H9 (cell line): ENCODE measurements around the gene KIF26B. TPM values are rescaled to one million over a fixed set of nuclear protein-coding genes. Genes with fewer than 3 reads are reported as not detected.

Experiments used
- DNase-seq: peaks from one replicate; pipeline ENCODE4 v3.0.0-alpha.2; 2017
- H2AFZ ChIP-seq: one replicate; pipeline ENCODE4 v1.6.1; 2013; ENCODE audit warnings: mild to moderate bottlenecking, low read length, control low read depth, moderate library complexity
- H2AK5ac ChIP-seq: 2 replicates; pipeline ENCODE4 v1.6.1; 2013; ENCODE audit warnings: low read length, control low read depth, mixed read lengths; ENCODE audit not compliant: insufficient read length
- H2BK120ac ChIP-seq: one replicate; pipeline ENCODE4 v1.6.1; 2013; ENCODE audit warnings: low read depth, mild to moderate bottlenecking, low read length, control low read depth, inconsistent platforms; ENCODE audit not compliant: poor library complexity, severe bottlenecking
- H2BK12ac ChIP-seq: 2 replicates; pipeline ENCODE4 v1.6.1; 2013; ENCODE audit warnings: low read length, control low read depth, mixed read lengths, low read depth; ENCODE audit not compliant: insufficient read length
- H2BK15ac ChIP-seq: 2 replicates; pipeline ENCODE4 v1.6.1; 2013; ENCODE audit warnings: low read depth, low read length, control low read depth
- H2BK20ac ChIP-seq: one replicate; pipeline ENCODE4 v1.6.1; 2013; ENCODE audit warnings: low read depth, mild to moderate bottlenecking, low read length, control low read depth, inconsistent platforms; ENCODE audit not compliant: poor library complexity, severe bottlenecking
- H2BK5ac ChIP-seq: 2 replicates; pipeline ENCODE4 v1.6.1; 2013; ENCODE audit warnings: low read length, control low read depth, mixed read lengths; ENCODE audit not compliant: insufficient read length
- H3K14ac ChIP-seq: 2 replicates; pipeline ENCODE4 v1.6.1; 2013; ENCODE audit warnings: low read length, control low read depth; ENCODE audit not compliant: insufficient read depth
- H3K18ac ChIP-seq: 2 replicates; pipeline ENCODE4 v1.6.1; 2013; ENCODE audit warnings: low read depth, mild to moderate bottlenecking, mixed read lengths, low read length, control low read depth; ENCODE audit not compliant: insufficient read length
- H3K23ac ChIP-seq: 2 replicates; pipeline ENCODE4 v1.6.1; 2013; ENCODE audit warnings: low read length, control low read depth, mixed read lengths, low read depth; ENCODE audit not compliant: insufficient read length
- H3K23me2 ChIP-seq: 2 replicates; pipeline ENCODE4 v1.6.1; 2013; ENCODE audit warnings: low read depth, mild to moderate bottlenecking, mixed read lengths, low read length, control low read depth; ENCODE audit not compliant: insufficient read length, poor library complexity, severe bottlenecking
- H3K27ac ChIP-seq: 2 replicates; pipeline ENCODE4 v1.5.1; 2013; ENCODE audit warnings: low read length, control low read depth, mixed read lengths, low read depth; ENCODE audit not compliant: insufficient read length
- H3K27me3 ChIP-seq: 2 replicates; pipeline ENCODE4 v1.6.1; 2013; ENCODE audit warnings: low read length, control low read depth, inconsistent platforms; ENCODE audit not compliant: insufficient read depth
- H3K4ac ChIP-seq: 2 replicates; pipeline ENCODE4 v1.6.1; 2013; ENCODE audit warnings: low read depth, mild to moderate bottlenecking, control low read depth, inconsistent platforms, low read length, moderate library complexity
- H3K4me1 ChIP-seq: 2 replicates; pipeline ENCODE4 v1.6.1; 2013; ENCODE audit warnings: low read length, control low read depth, inconsistent platforms; ENCODE audit not compliant: insufficient read depth
- H3K4me2 ChIP-seq: 2 replicates; pipeline ENCODE4 v1.6.1; 2013; ENCODE audit warnings: low read length, control low read depth, mixed read lengths; ENCODE audit not compliant: insufficient read length, insufficient read depth
- H3K56ac ChIP-seq: 2 replicates; pipeline ENCODE4 v1.6.1; 2013; ENCODE audit warnings: low read depth, mild to moderate bottlenecking, mixed read lengths, low read length, control low read depth; ENCODE audit not compliant: insufficient read length
- H3K79me1 ChIP-seq: 2 replicates; pipeline ENCODE4 v1.6.1; 2013; ENCODE audit warnings: low read depth, mild to moderate bottlenecking, moderate library complexity, low read length, control low read depth, inconsistent platforms; ENCODE audit not compliant: insufficient read depth, poor library complexity, severe bottlenecking
- H3K79me2 ChIP-seq: 2 replicates; pipeline ENCODE4 v1.6.1; 2013; ENCODE audit warnings: low read length, control low read depth, inconsistent platforms; ENCODE audit not compliant: insufficient read depth
- H3K9ac ChIP-seq: 2 replicates; pipeline ENCODE4 v1.6.1; 2013; ENCODE audit warnings: low read length, control low read depth, mixed read lengths; ENCODE audit not compliant: insufficient read length; ENCODE audit errors: extremely low read depth
- H3K9me3 ChIP-seq: one replicate; pipeline ENCODE4 v1.6.1; 2013; ENCODE audit warnings: low read depth, low read length, inconsistent platforms; ENCODE audit not compliant: control insufficient read depth
- H3T11ph ChIP-seq: one replicate; pipeline ENCODE4 v1.6.1; 2013; ENCODE audit warnings: mild to moderate bottlenecking, low read length, control low read depth, inconsistent platforms
- H4K20me1 ChIP-seq: one replicate; pipeline ENCODE4 v1.6.1; 2013; ENCODE audit not compliant: control insufficient read depth, insufficient read length, insufficient read depth
- H4K5ac ChIP-seq: 2 replicates; pipeline ENCODE4 v1.6.1; 2013; ENCODE audit warnings: low read depth, mild to moderate bottlenecking, mixed read lengths, low read length, control low read depth; ENCODE audit not compliant: insufficient read length
- H4K8ac ChIP-seq: replicated peaks from 2 replicates; pipeline ENCODE4 v1.6.1; 2013; ENCODE audit warnings: low read length, control low read depth, mixed read lengths, low read depth; ENCODE audit not compliant: insufficient read length
- H4K91ac ChIP-seq: 2 replicates; pipeline ENCODE4 v1.6.1; 2013; ENCODE audit warnings: low read depth, mild to moderate bottlenecking, moderate library complexity, mixed read lengths, low read length, control low read depth; ENCODE audit not compliant: insufficient read length
- H3K27ac Mint-ChIP-seq, 3 experiments: 2 replicates in 2 of 3; 3 replicates in 1 of 3; pipeline ENCODE4 v1.8.0; 2020 to 2021; ENCODE audit warnings: mixed read lengths in 3 of 3, mild to moderate bottlenecking in 1 of 3, moderate library complexity in 1 of 3
- H3K27me3 Mint-ChIP-seq: 2 replicates; pipeline ENCODE4 v1.8.0; 2021; ENCODE audit warnings: low read depth, mild to moderate bottlenecking, moderate library complexity, mixed read lengths
- H3K36me3 Mint-ChIP-seq, 3 experiments: 2 replicates in 2 of 3; 3 replicates in 1 of 3; pipeline ENCODE4 v1.8.0; 2020 to 2021; ENCODE audit warnings: low read depth in 3 of 3, mixed read lengths in 3 of 3; ENCODE audit not compliant: insufficient read depth in 1 of 3
- H3K4me1 Mint-ChIP-seq, 2 experiments: 2 replicates each; pipeline ENCODE4 v1.8.0; 2020; ENCODE audit warnings: mixed read lengths in 2 of 2
- H3K4me3 Mint-ChIP-seq, 2 experiments: 2 replicates in 1 of 2; 3 replicates in 1 of 2; pipeline ENCODE4 v1.8.0; 2020 to 2021; ENCODE audit warnings: mild to moderate bottlenecking in 2 of 2, mixed read lengths in 2 of 2, moderate library complexity in 1 of 2
- H3K9me3 Mint-ChIP-seq, 2 experiments: 2 replicates in 1 of 2; 3 replicates in 1 of 2; pipeline ENCODE4 v1.8.0; 2020; ENCODE audit warnings: mild to moderate bottlenecking in 2 of 2, mixed read lengths in 2 of 2, moderate library complexity in 1 of 2
- CTCF ChIP-seq: fragments of 200-600 bp; sonication (generic); conservative IDR thresholded peaks from 3 replicates; pipeline ENCODE4 v1.8.0; 2021; ENCODE audit warnings: antibody characterized with exemption, mild to moderate bottlenecking
- WGBS: extraction: QIAGEN DNeasy Blood & Tissue Kit; methylation state at CpG from one replicate; pipeline ENCODE4 v1.1.7; 2013; ENCODE audit warnings: missing lambda C conversion rate, low lambda C conversion rate, mixed read lengths; ENCODE audit not compliant: insufficient read length; ENCODE audit errors: extremely low coverage; 5-methylcytosine and 5-hydroxymethylcytosine counted together
- total RNA-seq: library from RNA; stranded (reverse); gene quantifications from 2 replicates; pipeline ENCODE4 v1.2.1, GENCODE V29; 2021

Gene KIF26B
- total RNA-seq, 1 experiment from 2014 or later = 0.13 TPM

- Mint-ChIP-seq H3K27ac (no peak overlapping the region), H3K27me3 (peaks cover under 1% of the 10 kb centered on the region; the same call in 1 of the 2 replicates), H3K4me1 (no peaks in the 10 kb centered on the region), H3K9me3 (peaks cover 16 to 17% of the 10 kb centered on the region in 2 experiments), H3K36me3 (peaks cover 0 to 4% (median 1%) of the 10 kb centered on the region in 3 experiments; a peak in 2 of 7 replicates), H3K4me3 (no peak overlapping the region)
- Histone ChIP-seq H3K79me2 (no peaks in the 10 kb centered on the region), H3K14ac (no peak overlapping the region), H3K56ac (no peak overlapping the region), H2BK12ac (no peak overlapping the region), H3T11ph (no peak overlapping the region), H2BK20ac (no peak overlapping the region), H2BK5ac (no peak overlapping the region), H2BK120ac (no peak overlapping the region), H4K20me1 (no peaks in the 10 kb centered on the region), H4K8ac (no peak overlapping the region), H3K18ac (no peak overlapping the region), H3K9me3 (no peaks in the 10 kb centered on the region), H3K4ac (no peak overlapping the region), H4K5ac (no peak overlapping the region), H3K79me1 (no peaks in the 10 kb centered on the region), H2BK15ac (no peak overlapping the region), H3K27ac (no peak overlapping the region), H3K27me3 (no peaks in the 10 kb centered on the region), H3K23ac (no peak overlapping the region), H3K9ac (no peak overlapping the region), H3K23me2 (no peaks in the 10 kb centered on the region), H2AK5ac (no peak overlapping the region), H3K4me2 (no peak overlapping the region), H4K91ac (no peak overlapping the region), H2AFZ (no peak overlapping the region), H3K4me1 (no peaks in the 10 kb centered on the region)
- TF ChIP-seq CTCF = no peak
- DNase-seq = no peak
- WGBS = no CpG with 5 or more reads among the region's 5 CpGs
Measured at GRCh38 chr1:245495681-245496080, 340.9 kb downstream of the KIF26B start.
